Measurements from ENCODE around the gene ITIH4.
"Not testable (repeated sequence)": the region's sequence is repeated elsewhere in the genome, so short reads cannot be mapped to it uniquely, and the experiment has no call there.

Gene ITIH4

DNA sequence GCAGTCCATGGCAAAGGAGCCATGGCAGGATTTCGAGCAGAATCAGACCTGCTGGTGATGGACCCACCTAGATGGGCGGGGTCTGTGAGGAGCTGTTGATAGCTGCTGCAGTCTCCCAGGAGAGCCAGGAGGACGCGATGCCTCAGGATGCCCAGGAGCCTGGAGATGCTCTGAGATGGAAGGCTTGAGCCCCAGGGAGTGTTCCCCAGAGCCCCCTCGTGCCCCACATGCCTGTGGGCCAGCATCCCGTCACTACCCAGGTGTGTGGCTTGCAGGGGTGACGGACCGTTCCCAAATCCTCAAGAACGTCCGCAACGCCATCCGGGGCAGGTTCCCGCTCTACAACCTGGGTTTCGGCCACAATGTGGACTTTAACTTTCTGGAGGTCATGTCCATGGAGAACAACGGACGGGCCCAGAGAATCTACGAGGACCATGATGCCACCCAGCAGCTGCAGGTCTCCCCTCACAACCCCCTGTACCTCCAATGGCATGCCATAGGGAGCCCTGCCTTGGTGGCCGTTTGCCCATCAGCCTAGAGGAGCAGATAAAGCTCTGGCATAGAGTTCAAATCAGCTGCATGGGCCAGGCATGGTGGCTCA lies 46.4 kb downstream of the ITIH4 start:
- no peak for DNase-seq (ENCODE audit: low read depth in 2 of 2)

- no peak for DNase-seq (ENCODE audit: low read depth in 2 of 2)
These were observed 47.3 kb downstream of the ITIH4 start for GRCh38 chr3:52783211-52783555.

DNA sequence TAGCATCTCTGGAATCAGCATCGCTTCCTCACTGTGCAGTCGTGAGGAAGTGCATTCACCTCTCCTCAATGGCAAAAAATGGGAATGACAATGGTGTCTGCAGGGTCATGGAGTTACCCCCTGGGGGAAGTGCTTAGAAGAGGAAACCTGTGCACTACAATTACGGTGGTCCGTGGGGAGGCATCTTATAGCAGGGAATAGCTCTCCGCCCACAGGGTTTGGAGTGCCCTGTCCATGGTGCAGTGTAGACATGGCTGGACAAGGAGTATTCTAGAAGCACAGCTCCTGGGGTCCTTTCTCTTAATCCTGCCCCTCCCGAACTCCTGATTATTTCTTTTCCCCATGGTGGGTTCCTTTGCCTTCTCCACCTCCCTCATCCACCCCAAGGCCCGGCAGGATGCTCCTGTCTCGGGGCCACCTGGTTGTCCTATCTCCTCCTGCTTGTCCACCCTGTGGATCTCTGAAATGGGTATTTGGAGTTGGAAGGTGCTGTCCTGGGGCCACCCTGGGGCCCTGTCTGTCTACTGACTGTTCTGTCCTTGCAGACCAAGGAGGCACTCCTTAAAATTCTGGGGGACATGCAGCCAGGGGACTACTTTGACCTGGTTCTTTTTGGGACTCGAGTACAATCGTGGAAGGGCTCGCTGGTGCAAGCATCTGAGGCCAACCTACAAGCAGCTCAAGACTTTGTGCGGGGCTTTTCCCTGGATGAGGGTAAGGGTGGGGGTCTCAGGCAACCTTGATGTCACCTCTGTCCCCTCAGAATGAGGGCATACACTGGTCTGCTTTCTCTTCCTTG lies 47.9 kb downstream of the ITIH4 start:
- no peak for DNase-seq (ENCODE audit: low read depth in 2 of 2)

- DNase-seq (ENCODE audit: low read depth in 2 of 2) = no peak
These were observed 48.7 kb downstream of the ITIH4 start for GRCh38 chr3:52781741-52782140.

GRCh38 chr3:52779837-52780585 lies 50.5 kb downstream of the ITIH4 start:
- DNase-seq (ENCODE audit: low read depth in 2 of 2) = no peak

GRCh38 chr3:52779011-52779836 lies 51.2 kb downstream of the ITIH4 start:
- no peak for DNase-seq (ENCODE audit: low read depth in 2 of 2)

- no peak for DNase-seq (ENCODE audit: low read depth in 2 of 2)
These were observed 52.3 kb downstream of the ITIH4 start for GRCh38 chr3:52777959-52778805.

DNA sequence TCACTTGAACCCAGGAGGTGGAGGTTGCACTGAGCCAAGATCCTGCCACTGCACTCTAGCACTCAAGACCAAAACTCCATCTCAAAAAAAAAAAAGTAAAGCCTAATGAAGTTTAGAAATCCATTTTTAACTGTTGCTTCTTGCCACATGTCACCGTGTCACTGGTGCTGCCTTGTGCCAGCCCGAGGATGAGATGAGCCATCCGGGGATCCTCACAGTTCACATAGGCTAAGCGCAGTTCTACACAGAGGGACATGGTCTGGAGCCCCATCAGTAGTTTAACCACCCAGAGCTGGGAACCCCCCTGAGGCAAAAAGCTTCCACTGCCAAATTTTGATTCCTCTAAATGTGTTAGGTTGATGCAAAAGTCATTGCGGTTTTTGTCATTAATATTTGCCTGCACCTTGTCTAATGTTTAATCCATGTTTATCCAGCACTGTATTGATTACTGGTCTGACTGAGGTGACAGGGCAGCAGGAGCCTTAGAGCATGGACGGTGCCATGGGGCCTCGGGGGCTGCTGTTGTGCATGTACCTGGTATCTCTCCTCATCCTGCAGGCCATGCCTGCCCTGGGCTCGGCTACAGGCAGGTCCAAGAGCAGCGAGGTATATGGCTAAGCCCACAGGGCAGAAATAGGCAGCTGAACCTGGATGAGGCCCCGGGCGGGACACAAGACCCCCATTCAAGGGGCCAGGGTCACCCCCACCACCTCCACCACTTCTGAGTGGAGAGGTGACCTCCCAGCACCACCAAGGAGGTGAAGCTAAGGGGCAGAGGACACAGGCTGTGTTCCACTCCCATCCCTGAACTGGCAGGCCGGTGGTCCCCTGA lies 53.1 kb downstream of the ITIH4 start, which contains the start of gene ITIH1:
ITIH1 (plus strand) TSS at position 473 of the 832 bp plus-strand sequence; CDS start at position 490, 17 bp downstream.
- DNase-seq (ENCODE audit: low read depth in 2 of 2) = no peak

- DNase-seq (ENCODE audit: low read depth in 2 of 2) = not testable (repeated sequence)
These were observed 54.0 kb downstream of the ITIH4 start for GRCh38 chr3:52776486-52776885.

GRCh38 chr3:52775877-52776276 lies 54.6 kb downstream of the ITIH4 start:
- DNase-seq (ENCODE audit: low read depth in 2 of 2) = no peak

DNA sequence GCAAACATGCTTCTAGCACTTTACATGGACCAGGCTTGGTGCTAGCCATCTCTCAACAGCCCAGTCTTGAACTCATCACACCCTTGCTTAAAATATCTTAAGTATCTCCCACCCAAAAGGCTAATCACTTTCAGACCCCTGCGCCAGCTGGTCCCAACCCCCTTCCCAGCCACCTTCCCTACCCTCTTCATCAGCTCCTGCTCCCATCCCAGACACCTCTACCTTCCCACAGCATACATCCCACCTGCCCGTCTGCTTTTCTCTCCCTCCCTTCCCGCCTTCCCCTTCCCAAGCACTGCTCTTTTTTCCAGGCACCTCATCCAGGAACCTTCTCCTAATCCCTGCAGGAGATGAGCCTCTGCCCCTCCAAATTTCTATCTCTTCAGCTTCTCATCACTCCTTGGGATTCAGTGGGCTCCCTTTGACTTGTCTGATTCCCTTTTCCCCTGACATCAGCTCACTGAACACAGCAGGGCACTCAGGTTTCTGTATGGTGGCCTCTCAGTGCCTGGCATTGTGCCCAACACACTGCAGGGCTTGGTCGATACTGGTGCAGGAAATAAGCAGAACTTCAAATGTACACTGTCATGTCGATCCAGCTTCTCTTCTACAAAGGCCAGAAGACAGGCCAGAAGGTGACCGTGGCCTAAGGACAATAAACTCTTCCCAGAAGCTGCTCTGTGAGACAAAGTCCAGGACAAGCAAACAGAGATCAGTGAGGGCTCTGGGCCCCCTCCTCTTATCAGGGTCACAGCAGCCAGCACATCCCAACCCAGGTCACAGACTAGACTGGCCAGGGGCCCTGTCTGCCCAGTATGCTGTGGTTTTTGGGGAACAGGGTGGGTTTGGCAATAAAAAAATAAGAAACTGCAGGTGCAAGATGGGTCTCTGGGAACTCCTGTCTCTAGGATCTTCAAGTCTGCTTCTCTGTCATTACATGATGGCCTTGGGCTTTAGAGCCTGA lies 55.3 kb downstream of the ITIH4 start:
- DNase-seq (ENCODE audit: low read depth in 2 of 2) = no peak

DNA sequence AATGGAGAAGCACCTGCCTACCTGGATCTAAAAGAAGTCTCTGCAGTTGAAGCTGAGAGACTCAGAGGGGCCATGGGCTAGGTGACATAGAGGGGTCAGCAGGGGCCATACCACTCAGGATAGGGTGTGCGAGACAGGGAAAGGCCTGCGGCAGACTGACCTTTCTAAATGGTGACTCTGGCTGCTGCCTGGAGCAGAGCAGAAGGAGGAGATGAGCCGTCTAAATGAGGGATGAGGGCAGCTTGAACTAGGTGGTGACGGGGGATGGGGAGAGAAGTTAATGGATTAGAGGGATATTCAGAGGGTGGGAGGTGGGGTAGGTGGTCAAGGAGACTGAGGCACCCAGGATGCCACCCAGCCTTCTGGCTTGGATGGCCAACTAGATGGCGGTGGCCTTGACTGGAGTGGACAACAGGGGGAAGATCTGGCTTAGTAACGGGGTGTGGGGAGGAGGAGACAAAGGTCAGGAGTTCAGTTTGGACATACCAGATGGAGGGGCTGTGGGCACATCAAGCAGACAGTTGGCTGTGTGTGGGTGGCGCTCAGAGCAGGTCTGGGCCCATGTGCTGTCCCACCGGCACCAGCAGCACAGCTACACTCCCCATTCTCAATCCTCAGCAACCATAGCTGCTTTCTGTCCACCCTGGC lies 56.3 kb downstream of the ITIH4 start:
- DNase-seq (ENCODE audit: low read depth in 2 of 2) = no peak

DNA sequence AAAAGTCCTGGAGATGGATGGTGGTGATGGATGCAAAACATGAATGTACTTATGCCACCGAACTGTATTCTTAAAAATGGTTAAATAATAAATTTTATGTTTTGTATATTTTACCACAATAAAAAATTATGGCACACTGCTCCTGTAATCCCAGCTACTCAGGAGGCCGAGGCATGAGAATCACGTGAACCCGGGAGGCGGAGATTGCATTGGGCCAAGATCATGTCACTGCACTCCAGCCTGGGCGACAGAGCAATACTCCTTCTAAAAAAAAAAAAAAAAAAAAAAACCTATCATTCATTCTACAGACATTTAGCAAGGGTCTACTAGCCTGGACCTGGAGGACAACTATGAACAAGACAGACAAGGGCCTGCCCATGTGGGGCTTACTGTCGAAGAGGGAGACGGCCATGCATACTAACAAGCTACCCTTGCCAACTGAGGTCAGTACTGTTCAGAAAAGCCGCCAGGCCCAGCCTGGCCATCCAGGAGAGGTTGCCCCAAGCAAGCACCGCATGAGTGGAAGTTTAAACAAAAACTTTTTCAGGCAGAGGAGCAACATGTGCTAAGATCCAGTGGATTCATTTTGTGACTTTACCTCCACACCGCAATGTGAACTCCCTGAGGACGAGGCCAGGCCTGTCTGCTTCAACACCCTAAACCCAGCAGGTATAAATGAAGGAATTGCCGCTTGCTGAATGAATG lies 57.0 kb downstream of the ITIH4 start:
- DNase-seq (ENCODE audit: low read depth in 2 of 2) = no peak

DNA sequence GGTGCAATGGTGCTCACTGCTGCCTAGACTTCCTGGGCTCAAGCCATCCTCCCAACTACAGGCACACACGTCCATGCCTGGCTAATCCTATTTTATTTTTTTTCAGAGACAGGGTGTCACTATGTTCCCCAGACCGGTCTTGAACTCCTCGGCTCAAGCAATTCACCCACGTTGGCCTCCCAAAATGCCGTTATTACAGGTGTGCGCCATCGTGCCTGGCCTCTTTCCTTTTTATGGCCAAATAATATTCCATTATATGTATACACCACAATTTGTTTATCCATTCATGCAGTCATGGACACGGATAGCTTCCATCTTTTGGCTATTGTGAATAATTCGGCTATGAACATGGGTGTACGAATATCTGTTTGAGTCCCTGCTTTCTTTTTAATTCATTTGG lies 58.8 kb downstream of the ITIH4 start:
- DNase-seq (ENCODE audit: low read depth in 2 of 2) = no peak

- no peak for DNase-seq (ENCODE audit: low read depth in 2 of 2)
These were observed 59.2 kb downstream of the ITIH4 start for GRCh38 chr3:52771334-52771681.

DNA sequence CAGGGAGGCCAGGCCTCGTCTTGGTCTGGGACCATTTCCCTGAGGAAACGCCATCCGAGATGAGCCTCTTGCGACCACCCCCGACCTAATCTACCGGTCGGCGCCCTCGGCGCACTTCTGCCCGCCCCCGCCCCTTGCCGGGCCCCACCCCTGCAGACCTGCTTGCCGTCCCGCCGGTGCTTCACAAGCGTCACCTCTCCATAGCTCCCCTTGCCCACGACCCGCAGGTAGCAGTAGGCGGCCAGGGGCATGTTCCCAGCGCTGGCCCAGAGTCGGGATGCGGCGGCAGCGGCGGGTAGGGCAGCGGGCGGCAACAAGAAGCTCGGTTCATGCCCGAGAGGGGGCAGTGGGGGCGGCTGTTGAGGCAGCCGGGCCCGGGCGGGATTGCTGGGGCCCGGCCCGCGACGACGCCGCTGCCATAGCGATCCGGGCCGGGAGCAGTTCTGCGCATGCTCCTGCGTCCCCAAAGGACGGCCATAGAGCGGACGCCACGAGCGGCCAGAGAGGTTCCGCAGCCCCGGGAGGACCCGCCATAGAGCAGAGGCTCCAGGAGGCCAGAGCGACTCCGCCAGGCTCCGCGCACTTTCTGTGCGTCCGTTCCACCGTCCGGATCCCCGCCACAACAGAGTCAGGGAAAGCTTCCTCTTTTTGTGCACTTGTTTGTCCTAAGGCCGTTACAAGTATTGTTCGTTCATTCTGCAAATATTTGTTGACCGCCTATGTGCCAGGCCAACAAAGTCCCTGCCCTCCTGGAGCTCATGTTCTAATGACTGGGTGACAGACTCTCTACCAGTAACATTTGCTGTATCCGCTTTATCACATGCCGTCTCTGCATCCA lies 59.8 kb downstream of the ITIH4 start, which contains the start of gene NEK4:
NEK4 (minus strand) TSS at position 445 of the 838 bp plus-strand sequence; CDS start at position 251, 194 bp downstream.
- DNase-seq (ENCODE audit: low read depth in 2 of 2) = peak; percentile 73 to 77

Data from fibroblast of skin of left quadriceps (primary cell).